ENCODE results near the gene COL20A1.

- TF ChIP-seq EZH2 (IDR thresholded peaks at IDR 0.05; ENCODE audit: insufficient read depth, poor library complexity, severe bottlenecking) (no peak), EZH2phosphoT487 (IDR thresholded peaks at IDR 0.05; ENCODE audit: insufficient read depth, low read depth) (no peak)
These were observed 2.8 kb upstream of the COL20A1 start for GRCh38 chr20:63290136-63290676.
